ENCODE data around the gene LAMB4.

DNA sequence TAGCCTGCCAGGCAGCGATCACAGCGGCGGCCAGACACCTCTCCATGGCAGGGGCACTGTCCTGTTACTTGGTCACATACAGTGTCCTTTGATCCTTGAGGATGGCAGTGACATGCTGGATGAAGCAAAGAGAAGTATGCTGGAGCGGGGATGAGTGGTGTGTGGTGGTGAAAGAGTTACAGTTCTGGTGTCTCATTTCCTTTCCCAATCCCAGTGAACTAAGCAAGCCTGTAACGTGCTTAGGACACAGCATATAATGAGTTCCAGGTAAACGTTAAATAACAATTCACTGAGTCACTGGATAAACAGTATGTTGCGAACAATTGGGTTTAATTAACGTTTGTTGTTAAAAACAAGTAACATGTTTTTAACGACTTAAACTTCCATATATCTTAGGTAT, 63.7 kb downstream of the LAMB4 start:
- TF ChIP-seq, protein P1, sequence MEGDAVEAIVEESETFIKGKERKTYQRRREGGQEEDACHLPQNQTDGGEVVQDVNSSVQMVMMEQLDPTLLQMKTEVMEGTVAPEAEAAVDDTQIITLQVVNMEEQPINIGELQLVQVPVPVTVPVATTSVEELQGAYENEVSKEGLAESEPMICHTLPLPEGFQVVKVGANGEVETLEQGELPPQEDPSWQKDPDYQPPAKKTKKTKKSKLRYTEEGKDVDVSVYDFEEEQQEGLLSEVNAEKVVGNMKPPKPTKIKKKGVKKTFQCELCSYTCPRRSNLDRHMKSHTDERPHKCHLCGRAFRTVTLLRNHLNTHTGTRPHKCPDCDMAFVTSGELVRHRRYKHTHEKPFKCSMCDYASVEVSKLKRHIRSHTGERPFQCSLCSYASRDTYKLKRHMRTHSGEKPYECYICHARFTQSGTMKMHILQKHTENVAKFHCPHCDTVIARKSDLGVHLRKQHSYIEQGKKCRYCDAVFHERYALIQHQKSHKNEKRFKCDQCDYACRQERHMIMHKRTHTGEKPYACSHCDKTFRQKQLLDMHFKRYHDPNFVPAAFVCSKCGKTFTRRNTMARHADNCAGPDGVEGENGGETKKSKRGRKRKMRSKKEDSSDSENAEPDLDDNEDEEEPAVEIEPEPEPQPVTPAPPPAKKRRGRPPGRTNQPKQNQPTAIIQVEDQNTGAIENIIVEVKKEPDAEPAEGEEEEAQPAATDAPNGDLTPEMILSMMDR (IDR thresholded peaks at IDR 0.05), result no peak
- TF ChIP-seq EZH2 (IDR thresholded peaks at IDR 0.05; ENCODE audit: borderline replicate concordance, insufficient read depth, low read depth, low read length, poor library complexity, severe bottlenecking), result no peak
